Sciatic nerve (tissue), 2 donors: ENCODE data around the gene SYT1. TPM values are rescaled to one million over a fixed set of nuclear protein-coding genes. Genes with fewer than 3 reads are reported as not detected.
A peak's percentile ranks its signal among the peaks of the same experiment; 100 is the strongest.

Experiments
- ATAC-seq: fragments of 200-7000 bp; cut with Tn5 transposase; one replicate; pipeline ENCODE4 v1.9.1; 2020; ENCODE audit warnings: mild to moderate bottlenecking, moderate library complexity
- DNase-seq: peaks from one replicate; pipeline ENCODE4 v3.0.0-alpha.2; 2020; ENCODE audit warnings: low spot score
- intact Hi-C: fragments of 100-400 bp; cut with DNase I; formaldehyde crosslinking; loops from one replicate; pipeline ENCODE4 v1.14.2; 2022
- total RNA-seq: library from RNA; stranded (reverse); fragmentation: NEBNext Ultra II Directional; extraction: Animal tissue kit (Norgen Biotek cat#: 25700); gene quantifications from one replicate; pipeline ENCODE4 v1.2.1, GENCODE V29; 2021
- donor health status: DM: no; HTN: no; CAD: no.
- donor health status: DM: no; HTN: no; CAD: no.

The SYT1 gene
- total RNA-seq, 1 donor from 2014 or later: 9.0 TPM

GRCh38 chr12:79434561-79434960 is 570.0 kb downstream of the SYT1 start:
- no peak for ATAC-seq
- intact Hi-C loops: no loop called here
- DNase-seq: no peak

- ATAC-seq (no peak), DNase-seq (no peak)
- intact Hi-C loops: loop anchor here (5.0 kb wide), 1 partner anchor 1877 kb away; no protein-coding TSS in a partner anchor
Observed at GRCh38 chr12:79435742-79436141, 571.2 kb downstream of the SYT1 start.

GRCh38 chr12:79438480-79439174 is 574.1 kb downstream of the SYT1 start:
- intact Hi-C loops: loop anchor here (5.0 kb wide), 1 partner anchor 1874 kb away; no protein-coding TSS in a partner anchor
- ATAC-seq (no peak), DNase-seq (no peak)

- intact Hi-C loops: loop anchor here (5.0 kb wide), 1 partner anchor 1873 kb away; no protein-coding TSS in a partner anchor
- DNase-seq (no peak), ATAC-seq (peak; percentile 45)
Observed at GRCh38 chr12:79439175-79439825, 574.7 kb downstream of the SYT1 start.

- no peak for DNase-seq
- intact Hi-C loops: no loop called here
- no peak for ATAC-seq
Observed at GRCh38 chr12:79441534-79441933, 577.0 kb downstream of the SYT1 start.

DNA sequence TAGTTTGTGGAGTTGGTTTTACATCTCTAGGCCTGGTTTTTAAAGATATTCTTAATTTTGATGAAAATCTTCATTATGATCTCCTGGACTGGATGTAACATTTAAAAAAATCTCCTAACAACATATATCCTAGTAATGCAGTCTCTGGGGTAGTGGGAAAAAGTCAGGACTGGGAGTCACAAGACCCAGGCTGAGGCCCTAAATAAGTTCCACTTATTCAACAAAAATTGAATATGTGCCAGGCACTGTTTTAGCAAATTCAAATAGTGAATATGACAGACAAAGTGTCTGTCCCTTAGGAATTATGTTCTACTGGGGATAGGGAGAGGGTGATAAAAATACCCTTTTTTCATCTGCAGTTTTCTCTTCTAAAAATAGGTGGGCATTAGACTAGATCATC is 577.8 kb downstream of the SYT1 start:
- no peak for DNase-seq
- ATAC-seq: no peak
- intact Hi-C loops: no loop called here

- ATAC-seq: no peak
- intact Hi-C loops: no loop called here
- DNase-seq: no peak
Observed at GRCh38 chr12:79444089-79444488, 579.5 kb downstream of the SYT1 start.

- ATAC-seq (no peak), DNase-seq (no peak)
- intact Hi-C loops: no loop called here
Observed at GRCh38 chr12:79448816-79449215, 584.2 kb downstream of the SYT1 start.

DNA sequence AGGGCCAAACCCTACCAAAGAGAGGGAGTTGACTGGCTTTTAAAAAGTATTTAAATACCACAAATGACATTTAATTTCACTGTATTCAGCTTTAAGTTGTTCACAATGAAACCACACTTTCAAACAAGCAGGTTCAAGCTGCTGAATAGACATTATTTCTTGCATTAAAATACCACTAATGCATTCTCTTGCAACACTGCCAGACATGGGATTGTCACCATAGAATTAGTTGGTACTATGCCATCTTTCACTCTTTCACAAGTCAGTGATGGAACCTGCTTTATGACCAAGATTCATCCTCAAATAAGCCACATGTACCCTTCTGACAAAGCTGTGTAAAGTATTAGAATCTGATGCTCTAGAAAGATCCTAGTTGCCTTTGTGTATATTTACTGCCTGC is 586.8 kb downstream of the SYT1 start:
- DNase-seq: no peak
- no peak for ATAC-seq
- intact Hi-C loops: no loop called here

DNA sequence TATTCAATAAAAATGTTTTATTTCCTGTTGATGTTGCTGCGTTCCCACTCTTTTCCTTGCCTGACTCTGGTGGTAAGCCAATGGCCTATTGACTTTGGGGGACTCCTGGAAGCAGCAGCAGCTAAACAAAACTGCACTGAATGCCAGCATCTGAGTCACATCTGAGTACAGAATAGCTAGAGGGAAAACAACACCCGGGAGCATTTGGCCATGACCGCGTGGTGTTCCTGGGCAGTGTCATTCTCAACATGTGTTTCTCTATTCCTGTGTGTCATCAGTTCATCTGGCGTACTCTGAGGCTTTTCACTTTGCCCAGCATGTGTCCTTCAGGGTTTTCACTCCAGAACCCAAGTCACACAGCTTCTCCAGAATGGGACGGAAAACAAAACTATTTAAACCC is 587.4 kb downstream of the SYT1 start:
- intact Hi-C loops: no loop called here

GRCh38 chr12:79452906-79453305 is 588.3 kb downstream of the SYT1 start:
- intact Hi-C loops: no loop called here
- DNase-seq: no peak
- no peak for ATAC-seq

More for the DNA sequence above, 587.4 kb downstream of the SYT1 start:
- peak; percentile 90 for ATAC-seq
- peak; percentile 59 for DNase-seq

DNA sequence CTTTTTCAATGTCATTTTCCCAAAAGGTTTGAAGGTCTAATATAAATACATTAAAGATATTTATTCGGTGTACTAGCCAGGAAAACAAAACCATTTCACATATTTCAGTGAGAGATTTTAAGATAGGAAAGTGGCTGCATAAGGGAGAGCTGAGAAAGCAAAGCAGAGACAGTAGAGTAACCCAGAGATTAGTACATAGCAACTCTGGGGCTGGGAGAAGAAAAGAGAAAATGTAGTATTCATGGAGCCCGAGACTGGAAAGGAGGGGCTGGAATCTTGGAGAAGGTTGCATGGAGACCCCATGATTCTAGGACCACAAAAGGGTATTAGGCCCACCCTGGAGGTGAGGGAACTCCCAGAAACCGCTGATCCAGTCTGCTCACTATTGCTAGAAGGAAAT is 589.2 kb downstream of the SYT1 start:
- no peak for DNase-seq
- intact Hi-C loops: no loop called here
- ATAC-seq: no peak

GRCh38 chr12:79454338-79454843 is 589.8 kb downstream of the SYT1 start:
- intact Hi-C loops: no loop called here
- DNase-seq (no peak), ATAC-seq (no peak)

DNA sequence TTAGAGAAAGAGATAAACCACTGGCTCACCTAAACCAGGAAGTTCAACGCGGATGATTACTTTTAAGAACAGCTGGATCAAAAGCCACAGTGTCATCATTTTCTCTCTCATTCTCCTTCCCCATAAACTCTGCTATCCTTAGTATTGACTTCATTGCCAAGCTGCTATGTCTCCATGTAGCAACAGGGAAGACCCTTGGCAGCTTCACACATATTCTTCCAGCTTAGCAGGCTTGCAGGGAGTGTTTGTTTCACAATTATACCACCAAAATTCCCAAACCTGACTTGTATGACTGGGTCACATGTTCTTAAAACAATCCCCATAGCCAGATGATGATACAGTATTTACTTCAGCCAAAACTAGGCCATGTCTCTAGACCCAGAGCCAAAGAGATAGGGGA is 590.7 kb downstream of the SYT1 start:
- DNase-seq (no peak), ATAC-seq (peak; percentile 46)

GRCh38 chr12:79482323-79482722 is 617.7 kb downstream of the SYT1 start:
- intact Hi-C loops: no loop called here
- ATAC-seq (no peak), DNase-seq (no peak)

More for the DNA sequence above, 590.7 kb downstream of the SYT1 start:
- intact Hi-C loops: no loop called here

DNA sequence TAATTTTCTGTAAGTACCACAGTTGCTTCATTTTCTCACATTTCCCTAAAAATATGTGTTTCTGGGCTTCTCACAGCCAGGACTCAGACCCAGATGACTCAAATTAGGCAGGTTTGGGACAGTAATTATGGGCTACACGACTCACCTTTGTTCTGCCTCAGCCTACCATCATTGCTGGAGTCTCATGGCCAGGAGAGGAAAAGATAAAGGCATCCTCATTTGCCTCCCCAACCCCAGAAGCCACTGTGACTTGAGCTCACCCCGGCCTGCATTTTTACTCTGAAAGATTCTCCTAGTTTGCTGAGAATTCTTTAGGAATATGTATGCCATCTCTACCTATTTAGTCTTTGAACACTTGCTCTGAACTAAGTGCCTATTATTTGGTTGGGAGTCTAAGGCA is 618.3 kb downstream of the SYT1 start:
- intact Hi-C loops: no loop called here
- ATAC-seq: no peak
- DNase-seq: no peak

- no peak for ATAC-seq
- intact Hi-C loops: no loop called here
- no peak for DNase-seq
Observed at GRCh38 chr12:79486154-79486553, 621.6 kb downstream of the SYT1 start.

GRCh38 chr12:79487386-79488110 is 623.0 kb downstream of the SYT1 start:
- ATAC-seq (no peak), DNase-seq (no peak)
- intact Hi-C loops: no loop called here
